Left lung (tissue), 10 donors: Measurements from ENCODE around the gene MICAL1. TPM values are rescaled to one million over a fixed set of nuclear protein-coding genes. Genes with fewer than 3 reads are reported as not detected.

Experiments used
- ATAC-seq: fragments of 200-7000 bp; cut with Tn5 transposase; one replicate; pipeline ENCODE4 v1.9.1; 2020; ENCODE audit warnings: moderate library complexity
- DNase-seq, 4 donors: peaks; one replicate each; pipeline ENCODE4 v3.0.0-alpha.2; 2013 to 2020
- H3K27ac ChIP-seq, 2 donors: fragments of 200-600 bp; sonication (generic) in 1 of 2; one replicate each; pipeline versions ENCODE4 v1.5.0 to v1.8.0; 2020 to 2021
- H3K27me3 ChIP-seq, 2 donors: fragments of 200-600 bp; sonication (generic) in 1 of 2; one replicate each; pipeline versions ENCODE4 v1.5.0 to v1.8.0; 2020 to 2021
- H3K36me3 ChIP-seq, 2 donors: fragments of 200-600 bp; sonication (generic) in 1 of 2; one replicate each; pipeline versions ENCODE4 v1.5.0 to v1.8.0; 2020 to 2021
- H3K4me1 ChIP-seq, 2 donors: fragments of 200-600 bp; one replicate each; pipeline ENCODE4 v1.8.0; 2021
- H3K4me3 ChIP-seq, 2 donors: fragments of 200-600 bp; sonication (generic) in 1 of 2; one replicate each; pipeline versions ENCODE4 v1.5.0 to v1.8.0; 2020 to 2021; ENCODE audit warnings: mild to moderate bottlenecking in 1 of 2
- H3K9me3 ChIP-seq, 2 donors: fragments of 200-600 bp; sonication (generic) in 1 of 2; one replicate each; pipeline versions ENCODE4 v1.5.0 to v1.8.0; 2020 to 2021
- CTCF ChIP-seq, 2 donors: fragments of 200-600 bp; sonication (generic) in 1 of 2; IDR thresholded peaks; one replicate each; pipeline versions ENCODE4 v1.5.0 to v1.8.0; 2021; ENCODE audit warnings: antibody characterized with exemption in 2 of 2
- intact Hi-C, 2 donors: fragments of 100-400 bp; cut with DNase I; formaldehyde crosslinking; loops; one replicate each; pipeline versions ENCODE4 v1.11.2 to v1.14.2; 2022
- polyA plus RNA-seq, 6 donors: library from polyadenylated mRNA; unstranded; fragments of 120-200 nt; gene quantifications; one replicate each; pipeline ENCODE4 v1.2.1, GENCODE V29; 2013; ENCODE audit not compliant: insufficient read length in 6 of 6
- total RNA-seq, 2 donors: library from RNA; stranded (reverse); fragmentation: NEBNext Ultra II Directional; extraction: Animal tissue kit (Norgen Biotek cat#: 25700); gene quantifications; one replicate each; pipeline ENCODE4 v1.2.1, GENCODE V29; 2021
- donor health status: DM: no; HTN: yes; CAD: no.
- donor health status: DM: no; HTN: no; CAD: no.

Gene MICAL1
- total and polyA plus RNA-seq, 8 donors, result 55.7 to 70.9 (median 60.5) TPM

GRCh38 chr6:109453594-109454495 is 1.7 kb downstream of the MICAL1 start:
- no peak for DNase-seq
- Histone ChIP-seq H3K27me3 (no peaks in the 10 kb centered on the region), H3K4me3 (peak overlapping the region in 1 of 2 donors; percentile 90), H3K9me3 (no peaks in the 10 kb centered on the region), H3K36me3 (peaks cover 0 to 35% of the 10 kb centered on the region in 2 donors), H3K27ac (peak overlapping the region; percentile 87 to 96), H3K4me1 (peaks cover 13 to 51% of the 10 kb centered on the region in 2 donors)
- no peak for ATAC-seq
- TF ChIP-seq CTCF (IDR thresholded peaks at IDR 0.05), result no peak
- intact Hi-C loops, result no loop called here

GRCh38 chr6:109453156-109453555 is 2.4 kb downstream of the MICAL1 start:
- Histone ChIP-seq H3K36me3 (peaks cover 0 to 41% of the 10 kb centered on the region in 2 donors), H3K9me3 (no peaks in the 10 kb centered on the region), H3K27ac (no peak overlapping the region), H3K27me3 (no peaks in the 10 kb centered on the region), H3K4me3 (no peak overlapping the region), H3K4me1 (peaks cover 13 to 45% of the 10 kb centered on the region in 2 donors)
- intact Hi-C loops, result no loop called here
- ATAC-seq (no peak), DNase-seq (no peak)
- TF ChIP-seq CTCF (IDR thresholded peaks at IDR 0.05), result no peak

DNA sequence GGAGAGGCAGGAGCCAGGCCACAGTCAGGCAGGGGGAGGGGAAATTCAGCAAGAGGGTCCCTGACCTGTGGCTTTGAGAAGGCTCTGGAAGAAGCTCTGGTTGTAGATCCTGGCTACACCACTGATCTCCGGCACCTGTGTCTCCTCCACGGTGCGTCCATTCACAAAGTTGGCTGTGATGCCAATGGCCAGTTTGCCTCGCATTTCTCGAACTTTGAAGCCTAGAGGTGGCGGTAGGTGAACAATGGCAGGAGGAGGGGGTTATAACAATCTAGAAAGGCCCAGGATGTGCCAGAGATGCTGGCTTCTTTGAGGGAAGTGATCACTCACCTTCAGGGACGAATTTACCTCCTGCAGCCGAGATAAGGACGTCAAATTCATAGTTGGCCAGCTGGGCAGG is 3.4 kb downstream of the MICAL1 start:
- intact Hi-C loops, result no loop called here
- no peak overlapping the region for H3K4me3 ChIP-seq

DNA sequence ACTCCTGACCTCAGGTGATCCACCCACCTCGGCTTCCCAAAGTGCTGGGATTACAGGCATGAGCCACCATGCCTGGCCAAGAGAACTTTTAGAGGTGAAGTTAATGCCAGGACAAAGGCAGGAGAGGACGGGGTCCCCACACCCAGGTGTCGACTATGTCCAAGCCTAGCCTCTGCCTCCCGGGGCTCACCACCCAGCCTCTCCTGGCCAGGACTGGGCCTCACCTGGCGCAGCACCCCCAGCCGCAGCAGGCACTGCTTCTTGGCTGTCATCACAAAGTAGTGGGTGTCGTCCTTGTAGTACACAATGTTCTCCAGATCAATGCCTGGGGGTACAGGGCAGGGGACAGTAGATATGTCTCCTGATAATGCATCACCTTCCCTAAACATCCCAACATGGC is 4.2 kb downstream of the MICAL1 start:
- Histone ChIP-seq H3K36me3 (peaks cover 0 to 54% of the 10 kb centered on the region in 2 donors), H3K9me3 (no peaks in the 10 kb centered on the region)
- no peak for ATAC-seq

More for the DNA sequence above, 3.4 kb downstream of the MICAL1 start:
- H3K36me3 ChIP-seq, result peaks cover 0 to 46% of the 10 kb centered on the region in 2 donors
- H3K27me3 ChIP-seq, result no peaks in the 10 kb centered on the region
- DNase-seq, result no peak
- H3K27ac ChIP-seq, result no peak overlapping the region
- TF ChIP-seq CTCF (IDR thresholded peaks at IDR 0.05), result no peak
- H3K4me1 ChIP-seq, result peaks cover 13 to 39% of the 10 kb centered on the region in 2 donors
- H3K9me3 ChIP-seq, result no peaks in the 10 kb centered on the region
- no peak for ATAC-seq

More for the DNA sequence above, 4.2 kb downstream of the MICAL1 start:
- Histone ChIP-seq H3K4me3 (no peak overlapping the region), H3K4me1 (peaks cover 10 to 31% of the 10 kb centered on the region in 2 donors), H3K27ac (no peak overlapping the region), H3K27me3 (no peaks in the 10 kb centered on the region)
- TF ChIP-seq CTCF (IDR thresholded peaks at IDR 0.05), result no peak
- DNase-seq, result no peak
- intact Hi-C loops, result no loop called here
